HCT116 (cell line): ENCODE data around the gene PSTPIP1.

ENCODE experiments used
- CBX3 ChIP-seq: IDR thresholded peaks from 2 replicates; pipeline ENCODE4 v1.6.1; 2012; ENCODE audit warnings: low read depth
- CTCF ChIP-seq, 3 experiments: fragments of 200-600 bp in 1 of 3; sonication (generic) in 1 of 3; IDR thresholded peaks in 2 of 3; conservative IDR thresholded peaks in 1 of 3; 2 replicates each; pipeline ENCODE4 v1.5.1; 2012 to 2017; ENCODE audit warnings: low read depth in 2 of 3, low read length in 2 of 3, antibody characterized with exemption in 1 of 3, borderline replicate concordance in 1 of 3, control low read depth in 1 of 3, mild to moderate bottlenecking in 1 of 3, mixed read lengths in 1 of 3, mixed run types in 1 of 3, moderate library complexity in 1 of 3; ENCODE audit not compliant: insufficient read depth in 1 of 3
- POLR2A ChIP-seq: IDR thresholded peaks from 2 replicates; pipeline ENCODE4 v1.7.0; 2011; ENCODE audit warnings: borderline replicate concordance; ENCODE audit not compliant: insufficient read depth, insufficient read length; ENCODE audit errors: extremely low read depth
- POLR2AphosphoS5 ChIP-seq: IDR thresholded peaks from 2 replicates; pipeline ENCODE4 v1.6.1; 2011; ENCODE audit warnings: mild to moderate bottlenecking, low read depth, low read length, moderate library complexity
- RAD21 ChIP-seq: IDR thresholded peaks from 2 replicates; pipeline ENCODE4 v1.6.1; 2012; ENCODE audit warnings: low read depth, mild to moderate bottlenecking
- ZFX ChIP-seq: fragments of 450-650 bp; IDR thresholded peaks from 2 replicates; pipeline ENCODE4 v1.6.1; 2017
- ZNF274 ChIP-seq: fragments of 200-500 bp; sonication (Bioruptor generic); IDR thresholded peaks from 2 replicates; pipeline ENCODE4 v1.6.1; 2014; ENCODE audit warnings: mild to moderate bottlenecking, low read depth, low read length, inconsistent platforms

GRCh38 chr15:77053709-77054108 is 58.8 kb downstream of the PSTPIP1 start:
- no peak for TF ChIP-seq RAD21
- no peak for TF ChIP-seq ZNF274
- TF ChIP-seq POLR2A: no peak
- no peak for TF ChIP-seq POLR2AphosphoS5
- no peak for TF ChIP-seq CTCF (IDR thresholded peaks at IDR 0.05 in 2 of 3, conservative IDR thresholded peaks at IDR 0.05 in 1 of 3; ENCODE audit: borderline replicate concordance in 1 of 3, insufficient read depth in 1 of 3, low read depth in 2 of 3, low read length in 2 of 3)
- no peak for TF ChIP-seq ZFX
- TF ChIP-seq CBX3: no peak
